ENCODE measurements around the gene CDH19.

The CDH19 gene

GRCh38 chr18:66603941-66604627 is at the start of gene CDH19:
TSS of gene CDH19 (minus strand) at chr18:66604090. CDS start at chr18:66572204, 31,886 bp downstream.
- DNase-seq (ENCODE audit: low read depth): no peak

- no peak for DNase-seq (ENCODE audit: low read depth)
Observed at GRCh38 chr18:66647671-66648070, 43.8 kb upstream of the CDH19 start.

GRCh38 chr18:66646609-66647008 is 42.7 kb upstream of the CDH19 start:
- DNase-seq (ENCODE audit: low read depth): no peak

- no peak for DNase-seq (ENCODE audit: low read depth)
Observed at GRCh38 chr18:66645983-66646382, 42.1 kb upstream of the CDH19 start.

GRCh38 chr18:66641056-66641455 is 37.2 kb upstream of the CDH19 start:
- DNase-seq (ENCODE audit: low read depth): no peak

- DNase-seq (ENCODE audit: low read depth): no peak
Observed at GRCh38 chr18:66640431-66640830, 36.5 kb upstream of the CDH19 start.

- DNase-seq (ENCODE audit: low read depth): no peak
Observed at GRCh38 chr18:66638856-66639629, 35.2 kb upstream of the CDH19 start.

- DNase-seq (ENCODE audit: low read depth): no peak
Observed at GRCh38 chr18:66635342-66635741, 31.5 kb upstream of the CDH19 start.

GRCh38 chr18:66632756-66633155 is 28.9 kb upstream of the CDH19 start:
- DNase-seq (ENCODE audit: low read depth): no peak

- DNase-seq (ENCODE audit: low read depth): no peak
Observed at GRCh38 chr18:66630831-66631230, 26.9 kb upstream of the CDH19 start.

- DNase-seq (ENCODE audit: low read depth): no peak
Observed at GRCh38 chr18:66623821-66624220, 19.9 kb upstream of the CDH19 start.

GRCh38 chr18:66621816-66622576 is 18.1 kb upstream of the CDH19 start:
- DNase-seq (ENCODE audit: low read depth): no peak

GRCh38 chr18:66616523-66616983 is 12.7 kb upstream of the CDH19 start:
- no peak for DNase-seq (ENCODE audit: low read depth)

GRCh38 chr18:66615176-66615575 is 11.3 kb upstream of the CDH19 start:
- no peak for DNase-seq (ENCODE audit: low read depth)

- no peak for DNase-seq (ENCODE audit: low read depth)
Observed at GRCh38 chr18:66607632-66608031, 3.7 kb upstream of the CDH19 start.

- DNase-seq (ENCODE audit: low read depth): no peak
Observed at GRCh38 chr18:66601649-66602048, 2.2 kb downstream of the CDH19 start.

GRCh38 chr18:66599190-66599589 is 4.7 kb downstream of the CDH19 start:
- DNase-seq (ENCODE audit: low read depth): no peak

GRCh38 chr18:66587430-66587829 is 16.5 kb downstream of the CDH19 start:
- DNase-seq (ENCODE audit: low read depth): no peak

- no peak for DNase-seq (ENCODE audit: low read depth)
Observed at GRCh38 chr18:66582211-66582610, 21.7 kb downstream of the CDH19 start.

GRCh38 chr18:66575263-66575662 is 28.6 kb downstream of the CDH19 start:
- DNase-seq (ENCODE audit: low read depth): no peak

GRCh38 chr18:66571845-66572244 is 32.0 kb downstream of the CDH19 start:
- DNase-seq (ENCODE audit: low read depth): no peak

GRCh38 chr18:66566616-66567015 is 37.3 kb downstream of the CDH19 start:
- no peak for DNase-seq (ENCODE audit: low read depth)

- no peak for DNase-seq (ENCODE audit: low read depth)
Observed at GRCh38 chr18:66564236-66564635, 39.7 kb downstream of the CDH19 start.

All from activated T-cell treated with anti-CD3 and anti-CD28 coated beads for 1 hour (primary cell).